Measurements from ENCODE around the gene RND2. TPM values are rescaled to one million over a fixed set of nuclear protein-coding genes. Genes with fewer than 3 reads are reported as not detected.
"Not testable (repeated sequence)": the region's sequence is repeated elsewhere in the genome, so short reads cannot be mapped to it uniquely, and the experiment has no call there.

Gene RND2, protein sequence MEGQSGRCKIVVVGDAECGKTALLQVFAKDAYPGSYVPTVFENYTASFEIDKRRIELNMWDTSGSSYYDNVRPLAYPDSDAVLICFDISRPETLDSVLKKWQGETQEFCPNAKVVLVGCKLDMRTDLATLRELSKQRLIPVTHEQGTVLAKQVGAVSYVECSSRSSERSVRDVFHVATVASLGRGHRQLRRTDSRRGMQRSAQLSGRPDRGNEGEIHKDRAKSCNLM
- total RNA-seq: 1 to 10 TPM in 1 of 2 donors, under 1 TPM in 1; 0.63 to 3.5 TPM

DNA sequence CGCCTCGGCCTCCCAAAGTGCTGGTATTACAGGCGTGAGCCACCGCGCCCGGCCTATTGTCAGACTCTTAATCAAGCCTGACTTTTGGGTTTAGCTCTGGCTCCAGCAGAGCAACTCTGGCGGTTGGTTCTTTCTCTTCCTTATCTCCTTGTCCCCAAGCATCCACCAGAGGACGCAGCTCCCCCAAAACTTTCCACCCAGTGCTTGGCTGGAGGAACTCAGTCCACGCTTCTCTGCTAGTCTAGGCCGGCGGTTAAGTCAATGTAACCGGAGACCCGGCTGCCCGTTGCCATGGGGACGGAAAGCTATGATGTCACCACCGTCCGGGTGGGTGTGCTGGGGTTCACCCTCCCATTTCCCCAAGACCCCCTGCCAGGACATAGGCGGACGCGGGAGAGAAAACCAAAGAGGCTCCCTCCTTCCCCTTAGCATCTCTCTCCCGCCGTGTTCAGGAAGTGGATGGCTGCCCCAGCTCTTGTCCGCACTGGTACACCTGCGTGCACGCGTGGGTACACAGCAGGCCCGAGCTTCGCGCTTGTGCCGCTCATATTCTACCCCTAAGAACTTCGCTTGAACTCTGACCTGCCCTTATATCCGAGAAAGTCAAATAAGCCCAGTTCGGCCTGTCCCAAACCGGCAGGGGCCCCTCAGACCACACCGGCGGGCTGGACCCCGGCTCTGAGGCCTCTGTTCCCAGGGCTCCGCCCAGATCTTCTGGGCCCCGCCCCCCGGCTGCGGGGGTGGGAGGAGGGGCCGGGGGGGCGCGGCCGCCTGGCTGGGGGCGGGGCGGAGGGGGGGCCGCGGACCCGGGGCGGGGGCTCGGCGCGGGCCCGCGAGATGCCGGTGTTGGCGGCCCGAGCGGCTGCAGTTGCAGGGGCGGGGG, at the start of gene RND2:
Gene RND2, plus strand, starts transcription at position 825 of the 883 bp plus-strand sequence. CDS start 117 bp downstream, outside the sequence.
- Histone ChIP-seq H3K27me3 (no peaks in the 10 kb centered on the region), H3K27ac (peak within 1 kb of the TSS; percentile 72 to 73), H3K4me1 (peaks cover 0 to 33% of the 10 kb centered on the region in 2 donors), H3K9me3 (no peaks in the 10 kb centered on the region), H3K4me3 (peak within 1 kb of the TSS; percentile 43 to 65), H3K36me3 (no peaks in the 10 kb centered on the region)
- TF ChIP-seq, protein P1, sequence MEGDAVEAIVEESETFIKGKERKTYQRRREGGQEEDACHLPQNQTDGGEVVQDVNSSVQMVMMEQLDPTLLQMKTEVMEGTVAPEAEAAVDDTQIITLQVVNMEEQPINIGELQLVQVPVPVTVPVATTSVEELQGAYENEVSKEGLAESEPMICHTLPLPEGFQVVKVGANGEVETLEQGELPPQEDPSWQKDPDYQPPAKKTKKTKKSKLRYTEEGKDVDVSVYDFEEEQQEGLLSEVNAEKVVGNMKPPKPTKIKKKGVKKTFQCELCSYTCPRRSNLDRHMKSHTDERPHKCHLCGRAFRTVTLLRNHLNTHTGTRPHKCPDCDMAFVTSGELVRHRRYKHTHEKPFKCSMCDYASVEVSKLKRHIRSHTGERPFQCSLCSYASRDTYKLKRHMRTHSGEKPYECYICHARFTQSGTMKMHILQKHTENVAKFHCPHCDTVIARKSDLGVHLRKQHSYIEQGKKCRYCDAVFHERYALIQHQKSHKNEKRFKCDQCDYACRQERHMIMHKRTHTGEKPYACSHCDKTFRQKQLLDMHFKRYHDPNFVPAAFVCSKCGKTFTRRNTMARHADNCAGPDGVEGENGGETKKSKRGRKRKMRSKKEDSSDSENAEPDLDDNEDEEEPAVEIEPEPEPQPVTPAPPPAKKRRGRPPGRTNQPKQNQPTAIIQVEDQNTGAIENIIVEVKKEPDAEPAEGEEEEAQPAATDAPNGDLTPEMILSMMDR (IDR thresholded peaks at IDR 0.05): peak; percentile 62 to 81
- DNase-seq (ENCODE audit: low spot score): peak; percentile 93

DNA sequence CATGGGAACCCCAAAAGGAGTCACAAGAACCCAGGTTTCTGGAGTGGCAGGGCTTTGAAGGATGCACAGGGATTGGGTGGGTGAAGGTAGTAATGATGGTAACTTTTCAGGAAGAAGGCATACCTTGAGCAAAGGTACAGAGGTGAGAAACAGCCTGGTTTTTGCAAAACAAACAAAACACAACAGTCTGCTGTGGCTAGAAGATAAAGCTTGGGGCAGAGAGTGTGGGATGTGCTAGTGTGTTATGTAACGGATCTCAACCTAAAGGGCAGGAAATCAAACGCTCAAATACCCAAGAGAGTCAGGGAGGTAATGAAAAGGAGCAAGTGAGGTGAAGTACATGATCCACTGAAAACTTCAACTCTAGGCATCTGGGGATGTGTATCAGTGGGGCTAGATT, 49.8 kb upstream of the RND2 start:
- no peak for DNase-seq (ENCODE audit: low spot score)
- Histone ChIP-seq H3K27ac (no peak overlapping the region), H3K4me1 (peaks cover 0 to 11% of the 10 kb centered on the region in 2 donors), H3K9me3 (no peaks in the 10 kb centered on the region), H3K36me3 (no peaks in the 10 kb centered on the region), H3K27me3 (no peaks in the 10 kb centered on the region), H3K4me3 (no peak overlapping the region)
- TF ChIP-seq, protein P1 (IDR thresholded peaks at IDR 0.05): no peak

DNA sequence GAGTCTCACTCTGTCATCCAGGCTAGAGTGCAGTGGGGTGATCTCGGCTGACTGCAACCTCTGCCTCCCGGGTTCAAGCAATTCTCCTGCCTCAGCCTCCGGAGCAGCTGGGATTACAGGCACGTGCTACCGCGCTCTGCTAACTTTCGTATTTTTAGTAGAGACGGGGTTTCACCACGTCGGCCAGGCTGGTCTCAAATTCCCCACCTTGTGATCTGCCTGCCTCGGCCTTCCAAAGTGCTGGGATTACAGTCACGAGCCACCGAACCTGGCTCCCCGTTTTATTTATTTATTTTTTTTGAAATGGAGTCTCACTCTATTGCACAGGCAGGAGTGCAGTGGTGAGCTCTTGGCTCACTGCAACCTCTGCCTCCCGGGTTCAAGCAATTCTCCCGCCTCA, 49.3 kb upstream of the RND2 start:
- not testable (repeated sequence) for DNase-seq (ENCODE audit: low spot score); H3K27ac ChIP-seq

DNA sequence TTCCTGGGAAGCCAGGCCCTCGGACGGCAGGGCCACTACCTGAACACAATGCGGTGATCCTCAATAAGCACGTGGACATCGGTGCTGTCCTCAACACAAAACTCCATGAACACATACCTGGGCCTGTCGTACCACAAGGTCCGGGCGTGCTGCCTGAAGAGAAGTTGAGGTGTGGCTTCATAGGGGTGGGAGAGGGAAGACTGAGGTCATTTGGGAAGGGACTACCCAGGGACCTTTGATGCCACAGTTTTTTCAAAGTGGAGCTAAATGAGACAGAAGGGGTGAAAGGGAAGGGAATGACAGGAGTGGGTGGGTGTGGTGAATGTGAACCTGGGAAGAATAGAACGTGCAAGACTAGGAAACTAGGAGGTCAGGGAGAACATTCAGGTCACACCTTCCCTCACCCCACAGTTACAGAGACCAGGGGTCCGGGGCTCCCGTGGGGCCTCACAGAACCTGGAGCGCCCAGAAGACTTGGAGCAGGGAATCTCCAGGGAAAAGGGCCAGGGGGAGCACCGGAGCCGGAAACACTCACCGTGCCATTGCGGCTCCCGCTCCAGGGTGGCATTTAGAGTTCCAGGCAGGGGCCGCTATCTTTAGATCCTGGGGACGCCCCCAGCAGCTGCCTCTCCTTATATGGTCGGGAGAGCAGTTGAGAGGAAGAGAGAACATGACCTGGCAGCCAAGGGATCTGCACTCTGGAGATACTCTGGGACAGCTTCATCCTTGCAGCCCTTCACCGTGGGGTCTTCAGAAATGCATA, 45.3 kb upstream of the RND2 start, which contains the start of gene PTGES3L:
Gene PTGES3L, minus strand, starts transcription at position 570 of the 763 bp plus-strand sequence. Its CDS starts 27 bp downstream, at position 543.
- Histone ChIP-seq H3K4me3 (peak within 1 kb of the TSS; percentile 79), H3K9me3 (no peaks in the 10 kb centered on the region), H3K4me1 (peaks cover 0 to 26% of the 10 kb centered on the region in 2 donors), H3K27ac (peak within 1 kb of the TSS; percentile 82), H3K36me3 (no peaks in the 10 kb centered on the region), H3K27me3 (no peaks in the 10 kb centered on the region)
- DNase-seq (ENCODE audit: low spot score): no peak
- TF ChIP-seq, protein P1 (IDR thresholded peaks at IDR 0.05): no peak

More for the DNA sequence above, 49.3 kb upstream of the RND2 start:
- H3K36me3 ChIP-seq, H3K9me3 ChIP-seq, H3K4me3 ChIP-seq, H3K27me3 ChIP-seq: not testable (repeated sequence)
- H3K4me1 ChIP-seq: peaks cover 0 to 11% of the 10 kb centered on the region in 2 donors

DNA sequence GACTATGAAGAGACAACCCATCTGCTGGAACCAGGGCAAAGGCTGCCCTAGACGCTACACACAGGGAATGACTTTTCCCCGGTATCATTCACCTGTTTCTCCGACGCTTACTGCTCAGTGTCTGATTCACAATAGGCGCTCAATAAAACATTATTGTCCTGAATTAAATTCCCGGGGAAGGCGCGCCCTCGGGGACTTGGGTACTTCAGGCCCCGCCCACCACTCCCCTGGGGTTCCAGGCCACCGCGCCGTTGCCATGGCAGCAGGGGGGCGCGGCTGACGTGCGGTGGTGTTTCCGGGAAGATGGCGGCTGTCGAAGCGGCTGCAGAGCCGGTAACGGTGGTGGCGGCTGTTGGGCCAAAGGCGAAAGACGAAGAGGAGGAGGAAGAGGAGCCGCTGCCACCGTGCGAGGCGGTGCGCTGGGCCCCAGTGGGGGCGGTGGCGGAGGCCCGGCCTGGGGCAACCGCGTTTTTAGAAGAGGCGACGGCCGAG, 44.7 kb upstream of the RND2 start, which contains the start of gene RUNDC1:
Gene RUNDC1, plus strand, starts transcription at position 292 of the 492 bp plus-strand sequence. Its CDS starts 12 bp downstream, at position 304.
- H3K27ac ChIP-seq: peak within 1 kb of the TSS; percentile 82
- DNase-seq (ENCODE audit: low spot score): peak; percentile 93

More for the DNA sequence above, 44.7 kb upstream of the RND2 start, which contains the start of gene RUNDC1:
- TF ChIP-seq, protein P1 (IDR thresholded peaks at IDR 0.05): no peak
- no peaks in the 10 kb centered on the region for H3K36me3 ChIP-seq
- no peaks in the 10 kb centered on the region for H3K27me3 ChIP-seq
- H3K4me3 ChIP-seq: peak within 1 kb of the TSS; percentile 79
- H3K9me3 ChIP-seq: no peaks in the 10 kb centered on the region
- H3K4me1 ChIP-seq: peaks cover 0 to 26% of the 10 kb centered on the region in 2 donors
